Measurements from ENCODE around the gene IGSF3. TPM values are rescaled to one million over a fixed set of nuclear protein-coding genes. Genes with fewer than 3 reads are reported as not detected.

Gene IGSF3
- total RNA-seq, 2 experiments from 2014 or later, result 0.03 to 0.91 TPM

DNA sequence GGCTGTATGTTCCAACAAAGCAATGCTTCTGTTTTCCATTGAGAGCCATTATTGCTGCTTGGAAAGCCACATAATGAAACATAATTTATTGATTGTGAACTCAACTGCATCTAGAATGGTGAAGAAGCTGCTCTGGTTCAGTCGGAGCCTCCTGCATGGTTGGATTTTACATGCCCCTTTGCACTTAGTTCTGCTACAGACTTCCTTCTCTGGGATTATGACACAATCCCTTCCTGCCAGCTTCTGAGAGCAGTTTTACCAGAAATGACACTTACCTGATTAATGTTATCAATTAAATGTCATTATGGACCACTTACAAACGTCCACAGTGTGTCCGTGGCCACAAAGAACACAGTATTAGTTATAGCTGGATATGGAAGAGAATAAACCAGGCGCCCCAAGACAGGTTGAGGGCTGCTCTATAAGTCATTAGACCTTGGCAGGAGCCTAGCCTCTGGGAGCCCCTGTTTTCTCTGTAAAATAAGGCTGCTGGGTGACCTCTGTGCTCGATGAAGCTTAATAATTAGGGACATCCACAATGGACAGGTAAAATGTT, 89.7 kb downstream of the IGSF3 start:
- Mint-ChIP-seq H3K4me1 (peaks cover 16% of the 10 kb centered on the region), H3K9me3 (ENCODE audit: low read depth) (no peaks in the 10 kb centered on the region), H3K27me3 (peaks cover 5% of the 10 kb centered on the region), H3K27ac (no peak overlapping the region), H3K36me3 (no peaks in the 10 kb centered on the region), H3K4me3 (no peak overlapping the region)
- DNase-seq, result no peak
- no peak for ATAC-seq
- CTCF ChIA-PET, result interaction anchor here (1.0 to 1.5 kb wide), 2 partner anchors 438 to 482 kb away, joined by 3 read pairs; partner anchors contain the start of gene TTF2

DNA sequence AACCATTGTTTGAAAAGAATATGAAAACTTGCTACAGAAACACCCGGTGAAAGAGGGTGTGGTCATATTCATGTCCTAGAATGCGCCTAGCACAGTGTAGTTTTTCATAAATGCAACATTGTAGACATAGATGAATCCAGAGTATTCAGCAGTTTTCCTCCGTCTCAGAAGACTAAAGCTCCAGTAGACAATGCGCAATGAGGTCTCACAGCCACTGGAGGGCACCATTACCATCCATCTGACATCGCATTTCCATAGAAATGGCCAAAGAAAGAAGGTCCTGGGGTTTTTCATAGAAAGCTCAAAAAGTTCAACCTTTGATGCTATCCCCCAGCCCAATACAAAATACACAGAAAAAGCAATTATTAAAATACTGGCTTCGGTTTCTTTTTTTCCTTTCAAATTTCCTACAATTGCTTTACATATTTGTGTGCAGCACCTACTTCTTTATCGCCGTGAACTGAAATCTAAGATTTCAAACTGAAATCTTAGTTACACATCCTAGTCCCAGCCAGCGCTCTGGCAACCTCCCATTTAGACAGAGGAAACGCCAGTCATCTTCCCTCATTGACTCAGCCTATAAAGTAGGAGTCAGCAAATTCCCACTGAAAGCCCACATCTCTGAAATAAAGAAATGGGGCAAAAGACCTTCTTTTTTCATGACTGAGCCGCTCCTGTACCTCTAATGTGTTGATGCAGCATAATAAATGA, 92.8 kb downstream of the IGSF3 start:
- Mint-ChIP-seq H3K9me3 (ENCODE audit: low read depth) (no peaks in the 10 kb centered on the region), H3K27ac (no peak overlapping the region), H3K36me3 (peaks cover 4% of the 10 kb centered on the region), H3K4me1 (peaks cover 30% of the 10 kb centered on the region), H3K27me3 (peaks cover 5% of the 10 kb centered on the region), H3K4me3 (no peak overlapping the region)
- ATAC-seq, result no peak
- CTCF ChIA-PET, result interaction anchor here (0.6 to 2.7 kb wide), 33 partner anchors 9 to 554 kb away, joined by 3 to 30 read pairs (median 4); partner anchors contain the start of genes CD2 and TTF2
- peak; percentile 76 for DNase-seq

DNA sequence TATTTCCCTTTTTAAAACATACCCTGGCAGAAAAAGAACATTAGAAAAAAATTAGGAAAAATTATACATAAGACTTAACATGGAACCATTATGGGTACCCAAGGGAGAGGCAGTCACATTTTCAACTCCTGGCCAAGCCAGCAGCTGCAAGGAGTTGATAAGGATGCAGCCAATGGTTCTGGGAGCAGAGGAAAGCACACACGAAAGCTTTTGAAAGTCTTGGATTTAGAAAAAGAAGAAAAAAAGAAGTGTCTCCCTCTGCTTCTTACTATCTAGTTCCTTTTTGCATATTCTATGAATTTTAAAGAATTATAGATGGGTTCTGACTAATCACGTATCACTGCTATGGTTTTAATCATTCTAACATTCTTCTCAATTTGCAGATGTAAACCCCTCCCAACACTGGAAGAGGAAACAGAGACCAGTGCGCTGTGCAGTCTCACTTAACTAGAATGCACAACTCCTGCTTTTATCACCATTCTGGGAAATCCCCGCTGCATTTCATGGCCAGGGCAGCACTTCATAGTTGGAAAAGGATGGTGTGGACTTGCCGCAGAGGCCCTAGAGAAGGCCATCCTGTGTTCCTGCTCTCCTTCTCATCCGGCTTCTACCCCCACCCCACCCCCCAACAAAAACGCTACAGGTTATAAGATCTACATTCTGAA, 94.0 kb downstream of the IGSF3 start:
- Mint-ChIP-seq H3K27ac (no peak overlapping the region), H3K9me3 (ENCODE audit: low read depth) (no peaks in the 10 kb centered on the region), H3K4me1 (peaks cover 41% of the 10 kb centered on the region), H3K36me3 (peaks cover 13% of the 10 kb centered on the region), H3K27me3 (peaks cover 5% of the 10 kb centered on the region), H3K4me3 (no peak overlapping the region)
- DNase-seq (no peak), ATAC-seq (no peak)
- CTCF ChIA-PET, result interaction anchor here (0.9 to 2.7 kb wide), 13 partner anchors 10 to 486 kb away, joined by 3 to 30 read pairs (median 7); partner anchors contain the start of gene TTF2

DNA sequence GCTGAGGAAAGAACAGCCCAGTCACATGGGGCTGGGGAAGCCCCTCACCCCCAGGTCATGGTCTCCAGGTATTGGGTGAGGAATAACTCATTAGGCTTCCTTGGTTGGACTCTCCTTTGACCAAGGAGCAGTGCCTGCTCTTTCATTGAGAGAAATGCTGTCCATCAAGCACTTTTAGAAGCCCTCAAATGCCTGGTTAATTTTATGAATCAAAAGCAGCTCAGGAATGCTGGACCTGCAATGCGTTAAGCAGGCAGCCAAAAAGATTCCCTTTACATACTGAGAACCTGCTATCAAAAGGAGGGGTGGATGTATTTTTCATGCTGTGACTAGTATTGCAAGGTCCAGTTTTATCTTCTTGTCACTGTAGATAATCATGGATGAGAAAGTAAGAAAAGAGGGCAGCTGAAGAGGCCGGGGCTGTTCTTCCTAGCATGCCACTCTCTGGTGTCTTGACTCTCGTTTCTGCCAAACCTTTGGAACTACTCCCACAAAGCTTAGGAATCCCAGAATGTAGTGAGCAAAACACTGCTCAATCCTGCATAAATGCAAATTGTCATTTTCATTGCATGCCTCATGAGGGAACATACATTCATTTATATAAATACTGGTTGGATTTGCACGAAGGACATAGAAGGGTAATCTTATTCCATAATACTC, 94.6 kb downstream of the IGSF3 start:
- H3K9me3 Mint-ChIP-seq (ENCODE audit: low read depth), result no peaks in the 10 kb centered on the region
- ATAC-seq, result no peak

DNA sequence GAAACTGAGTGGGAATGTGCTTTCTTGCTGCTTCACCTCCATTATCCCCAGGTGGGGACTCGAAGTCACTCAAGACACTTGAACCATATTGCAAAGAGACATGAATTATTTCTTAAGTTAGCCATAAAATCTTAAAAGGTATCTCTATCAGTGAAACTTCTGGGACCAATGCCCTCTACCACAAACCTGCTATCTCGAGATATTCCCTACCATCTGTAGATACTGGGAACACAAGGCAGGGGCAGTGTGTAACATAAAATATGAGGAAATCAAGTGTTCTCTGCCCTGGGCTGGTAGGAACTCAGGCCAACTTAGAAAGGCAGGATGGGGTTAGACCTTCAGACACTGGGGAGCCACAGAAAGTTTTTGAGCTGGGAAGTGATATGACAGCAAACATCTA, 95.4 kb downstream of the IGSF3 start:
- H3K9me3 Mint-ChIP-seq (ENCODE audit: low read depth), result no peaks in the 10 kb centered on the region
- H3K4me1 Mint-ChIP-seq, result peaks cover 54% of the 10 kb centered on the region
- ATAC-seq (no peak), DNase-seq (peak; percentile 52)
- CTCF ChIA-PET, result interaction anchor here (0.9 to 2.4 kb wide), 7 partner anchors 13 to 494 kb away, joined by 3 to 9 read pairs (median 6); partner anchors contain the start of gene TTF2
- H3K27ac Mint-ChIP-seq, result peak overlapping the region; percentile 91
- H3K27me3 Mint-ChIP-seq, result peaks cover 3% of the 10 kb centered on the region
- H3K4me3 Mint-ChIP-seq, result peak overlapping the region; percentile 93
- H3K36me3 Mint-ChIP-seq, result peaks cover 23% of the 10 kb centered on the region

More for the DNA sequence above, 94.6 kb downstream of the IGSF3 start:
- Mint-ChIP-seq H3K27ac (no peak overlapping the region), H3K4me3 (no peak overlapping the region), H3K27me3 (peaks cover 3% of the 10 kb centered on the region), H3K4me1 (peaks cover 48% of the 10 kb centered on the region), H3K36me3 (peaks cover 20% of the 10 kb centered on the region)
- DNase-seq, result no peak
- CTCF ChIA-PET, result interaction anchor here (0.9 to 2.4 kb wide), 9 partner anchors 14 to 487 kb away, joined by 3 to 30 read pairs (median 7); partner anchors contain the start of gene TTF2

DNA sequence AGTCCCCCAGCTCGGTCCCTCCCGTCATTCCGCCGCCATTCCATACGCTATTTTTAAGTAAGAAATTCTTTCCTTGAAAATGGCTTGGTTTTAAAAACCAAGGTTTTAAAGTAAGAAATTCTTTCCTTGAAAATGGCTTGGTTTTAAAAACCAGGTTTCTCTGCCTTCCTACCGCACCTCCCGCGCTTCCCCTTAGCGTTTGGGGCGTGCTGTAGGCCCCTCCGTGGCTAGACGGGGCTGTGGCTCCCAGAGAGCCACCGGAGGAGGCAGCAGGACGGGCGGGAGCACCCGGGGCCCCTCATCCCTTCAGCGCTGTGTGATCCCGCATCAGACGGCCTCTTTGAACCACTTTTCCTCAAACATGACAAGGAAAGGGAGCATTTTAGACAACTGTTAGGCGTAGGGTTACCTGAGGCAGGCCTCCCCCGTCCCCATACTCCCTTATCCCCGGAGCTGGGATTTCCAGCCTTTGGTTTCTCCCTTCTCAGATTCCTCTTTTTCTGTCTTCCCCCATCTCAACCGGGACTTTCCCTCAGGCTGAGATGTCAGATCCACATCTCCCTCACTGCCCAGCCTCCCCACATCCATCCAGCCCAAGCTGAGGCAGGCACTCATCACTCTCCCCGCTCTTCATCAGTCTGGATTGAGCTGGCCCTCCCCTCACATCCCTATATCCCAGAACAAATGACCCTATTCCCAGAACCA, 96.2 kb downstream of the IGSF3 start:
- H3K27ac Mint-ChIP-seq, result peak overlapping the region; percentile 91
- peak; percentile 42 for DNase-seq
- CTCF ChIA-PET, result interaction anchor here (0.9 to 2.4 kb wide), 7 partner anchors 13 to 495 kb away, joined by 3 to 9 read pairs (median 5); partner anchors contain the start of gene TTF2
- H3K36me3 Mint-ChIP-seq, result peaks cover 26% of the 10 kb centered on the region
- peak; percentile 6 for ATAC-seq
- H3K4me1 Mint-ChIP-seq, result peaks cover 59% of the 10 kb centered on the region
- peak overlapping the region; percentile 93 for H3K4me3 Mint-ChIP-seq
- H3K9me3 Mint-ChIP-seq (ENCODE audit: low read depth), result no peaks in the 10 kb centered on the region
- H3K27me3 Mint-ChIP-seq, result no peaks in the 10 kb centered on the region

DNA sequence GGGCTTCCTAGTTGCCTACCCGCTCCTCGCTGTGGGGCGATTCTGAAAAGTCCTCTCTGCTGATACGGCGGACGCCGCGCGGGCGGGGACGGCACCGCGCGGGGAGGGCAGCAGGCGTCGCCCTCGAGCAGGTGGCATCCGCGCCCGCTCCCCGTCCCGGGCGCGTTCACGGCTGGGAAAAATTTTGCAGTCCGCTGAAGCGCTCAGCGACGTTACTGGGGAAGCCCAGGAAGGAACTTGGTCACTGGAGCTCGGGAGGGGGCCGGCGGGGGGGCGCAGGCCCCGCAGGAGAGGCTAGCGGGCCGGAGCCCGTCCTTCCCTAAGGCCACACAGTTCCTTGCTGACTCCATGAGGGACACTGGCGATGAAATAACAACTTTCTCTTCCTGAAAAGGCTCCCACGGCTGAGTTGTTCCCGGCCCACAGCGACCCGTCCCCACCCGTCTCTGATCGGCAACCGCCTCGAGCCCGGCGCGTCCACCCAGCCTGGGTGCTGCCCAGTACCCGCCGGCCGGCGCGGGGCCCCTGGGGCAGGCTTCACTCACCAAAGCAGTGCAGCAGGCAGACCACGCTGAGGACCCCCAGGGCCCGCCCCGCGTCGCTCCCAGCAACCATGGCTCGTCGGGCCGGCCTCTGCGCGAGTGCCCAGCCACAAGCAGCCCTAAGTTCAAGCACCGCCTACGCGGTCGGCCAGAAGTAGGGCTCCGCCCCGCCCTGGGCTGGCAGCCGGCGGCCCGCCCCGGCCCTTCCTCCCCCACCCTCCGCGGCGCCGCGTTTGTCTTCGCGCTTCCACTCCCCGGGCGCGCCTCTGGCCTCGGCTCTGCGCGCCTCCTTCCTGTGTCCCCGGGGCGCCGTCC, 96.9 kb downstream of the IGSF3 start, which contains the start of gene CD58:
CD58 (minus strand) TSS at position 669 of the 857 bp plus-strand sequence; CDS start at position 615, 54 bp downstream.
- CTCF ChIA-PET, result interaction anchor here (1.0 to 2.4 kb wide), 5 partner anchors 10 to 496 kb away, joined by 3 to 9 read pairs (median 4); partner anchors contain the start of gene TTF2
- ATAC-seq, result peak; percentile 84
- peak; percentile 93 for DNase-seq
- Mint-ChIP-seq H3K4me3 (peak within 1 kb of the TSS; percentile 93), H3K27me3 (no peaks in the 10 kb centered on the region), H3K36me3 (peaks cover 33% of the 10 kb centered on the region), H3K4me1 (peaks cover 66% of the 10 kb centered on the region), H3K27ac (peak within 1 kb of the TSS; percentile 91), H3K9me3 (ENCODE audit: low read depth) (no peaks in the 10 kb centered on the region)

DNA sequence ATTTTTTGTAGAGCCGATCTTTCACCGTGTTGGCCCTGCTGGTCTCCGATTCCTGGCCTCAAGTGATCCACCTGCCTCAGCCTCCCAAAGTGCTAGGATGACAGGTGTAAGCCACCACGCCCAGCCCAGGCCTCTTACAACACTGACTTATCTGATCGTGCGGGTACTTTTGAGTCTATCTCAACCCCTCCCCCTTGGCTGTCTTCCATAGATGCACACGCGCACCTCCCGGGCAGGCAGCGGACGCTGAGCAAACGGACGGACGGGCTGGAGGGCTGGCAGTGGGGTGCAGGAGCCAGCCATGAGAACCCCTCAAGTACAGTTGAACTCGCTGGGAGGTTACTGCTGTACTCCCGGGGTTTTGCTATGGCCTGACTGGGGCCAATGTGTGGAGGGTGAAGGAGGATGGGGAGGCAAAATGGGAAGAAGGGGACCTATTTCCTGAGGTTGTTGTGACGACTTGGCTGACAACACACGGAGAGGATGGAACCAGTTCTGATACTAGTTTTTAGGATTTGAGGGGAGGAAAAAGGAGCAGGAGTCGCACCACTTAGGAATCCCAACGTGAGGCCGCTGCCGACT, 97.7 kb downstream of the IGSF3 start:
- H3K27ac Mint-ChIP-seq, result peak overlapping the region; percentile 91
- no peaks in the 10 kb centered on the region for H3K27me3 Mint-ChIP-seq
- peaks cover 39% of the 10 kb centered on the region for H3K36me3 Mint-ChIP-seq
- H3K9me3 Mint-ChIP-seq (ENCODE audit: low read depth), result peaks cover 2% of the 10 kb centered on the region
- H3K4me1 Mint-ChIP-seq, result peaks cover 69% of the 10 kb centered on the region
- CTCF ChIA-PET, result interaction anchor here (1.0 to 3.9 kb wide), 11 partner anchors 9 to 431 kb away, joined by 3 to 28 read pairs (median 5); no protein-coding TSS in a partner anchor
- peak overlapping the region; percentile 93 for H3K4me3 Mint-ChIP-seq
- DNase-seq, result peak; percentile 70
- ATAC-seq, result peak; percentile 32

DNA sequence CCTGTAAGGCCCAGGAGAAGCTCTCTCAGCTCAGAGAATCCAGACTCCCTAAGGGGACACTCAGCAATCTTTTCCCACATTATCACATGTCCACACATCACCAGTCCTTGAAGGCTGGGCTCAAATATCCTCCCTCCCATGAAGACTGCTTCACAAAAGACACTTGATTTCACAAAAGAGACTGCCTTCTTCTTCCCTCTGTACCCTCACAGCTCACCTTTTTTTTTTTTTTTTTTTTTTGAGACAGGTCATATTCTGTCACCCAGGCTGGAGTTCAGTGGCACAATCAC, 98.2 kb downstream of the IGSF3 start:
- Mint-ChIP-seq H3K9me3 (ENCODE audit: low read depth) (peaks cover 5% of the 10 kb centered on the region), H3K4me3 (peak overlapping the region; percentile 93), H3K27me3 (no peaks in the 10 kb centered on the region), H3K27ac (peak overlapping the region; percentile 91), H3K36me3 (peaks cover 44% of the 10 kb centered on the region), H3K4me1 (peaks cover 68% of the 10 kb centered on the region)
- CTCF ChIA-PET, result interaction anchor here (0.7 to 3.9 kb wide), 11 partner anchors 9 to 430 kb away, joined by 3 to 28 read pairs (median 5); no protein-coding TSS in a partner anchor
- ATAC-seq, result no peak
- no peak for DNase-seq

DNA sequence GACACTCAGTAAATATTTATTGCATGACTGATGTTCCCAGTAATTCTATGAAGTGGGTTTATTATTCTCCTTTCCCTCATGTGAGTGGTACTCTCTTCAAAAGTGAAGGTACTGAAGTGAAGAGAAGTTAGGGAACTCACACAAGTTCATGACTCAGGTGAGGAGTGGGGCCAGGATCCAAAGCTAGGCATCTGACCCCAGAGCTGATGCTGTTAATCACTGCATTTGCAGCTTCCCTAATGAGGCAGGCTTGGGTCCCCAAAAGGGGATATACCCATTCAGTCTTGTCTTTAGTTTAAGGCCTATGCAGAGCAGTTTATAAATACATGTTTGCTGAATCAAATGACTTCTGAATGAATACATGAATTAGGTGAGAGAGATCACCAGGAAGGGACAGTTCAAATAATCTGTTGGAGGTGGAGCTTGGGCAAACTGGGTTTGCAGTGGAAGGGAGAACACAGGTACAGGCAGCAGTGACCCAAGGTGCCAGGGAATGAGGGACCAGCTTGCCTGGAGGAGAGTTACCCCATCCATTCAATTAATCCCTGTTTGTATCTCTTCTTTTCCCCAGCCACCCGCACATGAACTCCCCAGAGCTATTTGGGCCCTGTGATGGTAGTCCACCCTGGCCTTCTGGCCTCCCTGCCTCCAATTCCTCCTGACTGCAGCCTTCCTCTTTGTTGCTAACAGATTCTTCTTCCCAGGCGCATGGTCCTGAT, 98.7 kb downstream of the IGSF3 start:
- Mint-ChIP-seq H3K27ac (peak overlapping the region; percentile 91), H3K9me3 (ENCODE audit: low read depth) (peaks cover 10% of the 10 kb centered on the region), H3K4me1 (peaks cover 69% of the 10 kb centered on the region), H3K27me3 (no peaks in the 10 kb centered on the region), H3K4me3 (peak overlapping the region; percentile 93), H3K36me3 (peaks cover 49% of the 10 kb centered on the region)
- no peak for ATAC-seq
- DNase-seq, result no peak
- CTCF ChIA-PET, result interaction anchor here (0.7 to 3.9 kb wide), 12 partner anchors 9 to 430 kb away, joined by 3 to 28 read pairs (median 4); no protein-coding TSS in a partner anchor
